Measurements from ENCODE around the gene VPS37D.

The VPS37D gene

DNA sequence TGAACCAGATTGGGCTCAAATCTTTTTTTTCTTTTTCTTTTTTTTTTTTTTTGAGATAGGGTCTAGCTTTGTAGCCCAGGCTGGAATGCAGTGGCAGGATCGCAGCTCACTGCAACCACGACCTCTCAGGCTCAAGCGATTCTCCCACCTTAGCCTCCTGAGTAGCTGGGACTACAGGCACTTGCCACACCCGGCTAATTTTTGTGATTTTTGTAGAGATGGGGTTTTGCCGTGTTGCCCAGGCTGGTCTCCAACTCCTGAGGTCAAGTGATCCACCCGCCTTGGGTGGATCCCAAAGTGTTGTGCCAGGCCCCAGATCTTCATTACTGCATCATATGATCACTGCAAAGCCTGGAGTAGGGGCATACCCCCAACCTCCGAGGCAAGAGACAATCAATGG is 12.9 kb downstream of the VPS37D start:
- H3K4me3 ChIP-seq (replicated peaks in 1 of 2; ENCODE audit: low read depth in 2 of 2, low read length in 2 of 2) = no peak overlapping the region
- TF ChIP-seq, protein P1, sequence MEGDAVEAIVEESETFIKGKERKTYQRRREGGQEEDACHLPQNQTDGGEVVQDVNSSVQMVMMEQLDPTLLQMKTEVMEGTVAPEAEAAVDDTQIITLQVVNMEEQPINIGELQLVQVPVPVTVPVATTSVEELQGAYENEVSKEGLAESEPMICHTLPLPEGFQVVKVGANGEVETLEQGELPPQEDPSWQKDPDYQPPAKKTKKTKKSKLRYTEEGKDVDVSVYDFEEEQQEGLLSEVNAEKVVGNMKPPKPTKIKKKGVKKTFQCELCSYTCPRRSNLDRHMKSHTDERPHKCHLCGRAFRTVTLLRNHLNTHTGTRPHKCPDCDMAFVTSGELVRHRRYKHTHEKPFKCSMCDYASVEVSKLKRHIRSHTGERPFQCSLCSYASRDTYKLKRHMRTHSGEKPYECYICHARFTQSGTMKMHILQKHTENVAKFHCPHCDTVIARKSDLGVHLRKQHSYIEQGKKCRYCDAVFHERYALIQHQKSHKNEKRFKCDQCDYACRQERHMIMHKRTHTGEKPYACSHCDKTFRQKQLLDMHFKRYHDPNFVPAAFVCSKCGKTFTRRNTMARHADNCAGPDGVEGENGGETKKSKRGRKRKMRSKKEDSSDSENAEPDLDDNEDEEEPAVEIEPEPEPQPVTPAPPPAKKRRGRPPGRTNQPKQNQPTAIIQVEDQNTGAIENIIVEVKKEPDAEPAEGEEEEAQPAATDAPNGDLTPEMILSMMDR (IDR thresholded peaks at IDR 0.05; ENCODE audit: low read depth, low read length) = no peak
- no peak for DNase-seq (ENCODE audit: low read depth in 2 of 2)

DNA sequence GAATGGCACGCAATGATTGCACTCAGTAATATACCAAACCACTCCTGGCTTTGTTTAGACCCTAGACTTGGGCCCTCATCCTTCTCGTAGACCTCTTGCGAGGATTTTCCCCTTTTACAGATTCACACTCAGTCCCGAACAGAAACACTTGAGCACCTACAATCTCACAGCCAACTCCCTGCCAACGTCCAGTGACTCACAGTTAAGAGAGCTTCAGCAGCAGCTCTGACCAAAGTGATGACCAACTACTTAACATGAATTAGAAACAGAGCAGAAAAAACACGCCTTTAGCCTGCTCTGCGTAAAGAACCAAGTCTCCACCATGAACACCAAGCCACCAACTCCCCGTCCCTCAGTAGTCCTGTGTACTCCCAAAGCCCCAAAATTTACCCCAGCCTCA is 13.4 kb downstream of the VPS37D start:
- TF ChIP-seq, protein P1 (IDR thresholded peaks at IDR 0.05; ENCODE audit: low read depth, low read length) = no peak
- DNase-seq (ENCODE audit: low read depth in 2 of 2) = peak; percentile 34 to 57
- H3K4me3 ChIP-seq (replicated peaks in 1 of 2; ENCODE audit: low read depth in 2 of 2, low read length in 2 of 2) = no peak overlapping the region

DNA sequence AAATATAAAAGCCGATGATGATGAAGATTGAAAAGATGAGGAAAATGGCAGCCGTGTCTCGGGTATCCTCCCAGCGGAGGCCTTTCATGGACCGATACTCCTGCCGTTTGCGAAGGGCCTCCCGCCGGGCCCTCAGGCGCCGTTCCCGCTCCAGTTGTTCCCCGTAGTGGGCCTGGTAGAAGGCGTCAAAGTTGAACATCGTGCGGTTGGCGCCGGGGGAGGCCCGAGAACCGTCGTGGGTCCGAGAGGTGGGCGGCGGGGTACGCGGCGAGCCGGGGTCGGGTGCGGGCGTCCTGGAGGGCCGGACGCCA is 15.1 kb downstream of the VPS37D start:
- no peak for DNase-seq (ENCODE audit: low read depth in 2 of 2)
- peak overlapping the region; percentile 97 to 98 for H3K4me3 ChIP-seq (replicated peaks in 1 of 2; ENCODE audit: low read depth in 2 of 2, low read length in 2 of 2)
- TF ChIP-seq, protein P1 (IDR thresholded peaks at IDR 0.05; ENCODE audit: low read depth, low read length) = no peak

DNA sequence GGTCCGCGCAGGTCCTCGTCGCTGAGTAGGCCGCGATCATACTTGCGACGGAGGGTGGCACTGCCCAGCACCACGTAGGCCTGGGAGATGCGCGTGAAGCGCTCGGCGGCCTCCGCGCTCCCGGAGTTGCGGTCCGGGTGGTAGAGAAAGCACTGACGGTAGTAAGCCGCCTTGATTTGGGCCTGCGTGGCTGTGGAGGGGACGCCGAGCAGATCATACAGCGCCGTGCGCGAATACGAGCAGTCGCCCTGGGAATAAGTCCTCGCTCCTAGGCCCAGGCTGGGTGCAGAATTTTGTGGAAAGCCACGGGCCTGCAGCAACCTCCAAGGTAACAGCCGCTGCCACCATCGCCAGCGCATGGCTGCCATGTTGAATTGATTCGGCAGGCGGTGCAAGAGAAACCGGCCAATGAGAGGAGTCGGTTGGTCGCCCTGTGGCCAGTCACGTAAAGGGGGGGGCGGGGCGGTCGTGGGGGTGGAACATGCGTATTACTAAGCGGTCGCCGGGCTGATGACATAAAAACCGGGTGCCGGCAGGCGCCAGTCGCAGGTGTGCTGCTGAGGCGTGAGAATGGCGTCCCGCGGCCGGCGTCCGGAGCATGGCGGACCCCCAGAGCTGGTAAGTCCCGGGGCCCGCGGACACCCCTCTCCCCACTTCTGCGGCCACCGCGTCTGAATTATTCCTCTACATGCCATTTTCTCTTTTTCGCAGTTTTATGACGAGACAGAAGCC is 15.6 kb downstream of the VPS37D start, which contains the start of the genes BUD23 and DNAJC30:
TSS of gene BUD23 (plus strand) at position 542 of the 732 bp plus-strand sequence. CDS start at position 571, 29 bp downstream.
TSS of gene DNAJC30 (minus strand) at position 398 of the 732 bp plus-strand sequence. CDS start at position 368, 30 bp downstream.
- DNase-seq (ENCODE audit: low read depth in 2 of 2) = peak; percentile 97
- H3K4me3 ChIP-seq (replicated peaks in 1 of 2; ENCODE audit: low read depth in 2 of 2, low read length in 2 of 2) = peak within 1 kb of the TSS; percentile 97 to 98
- TF ChIP-seq, protein P1 (IDR thresholded peaks at IDR 0.05; ENCODE audit: low read depth, low read length) = no peak

DNA sequence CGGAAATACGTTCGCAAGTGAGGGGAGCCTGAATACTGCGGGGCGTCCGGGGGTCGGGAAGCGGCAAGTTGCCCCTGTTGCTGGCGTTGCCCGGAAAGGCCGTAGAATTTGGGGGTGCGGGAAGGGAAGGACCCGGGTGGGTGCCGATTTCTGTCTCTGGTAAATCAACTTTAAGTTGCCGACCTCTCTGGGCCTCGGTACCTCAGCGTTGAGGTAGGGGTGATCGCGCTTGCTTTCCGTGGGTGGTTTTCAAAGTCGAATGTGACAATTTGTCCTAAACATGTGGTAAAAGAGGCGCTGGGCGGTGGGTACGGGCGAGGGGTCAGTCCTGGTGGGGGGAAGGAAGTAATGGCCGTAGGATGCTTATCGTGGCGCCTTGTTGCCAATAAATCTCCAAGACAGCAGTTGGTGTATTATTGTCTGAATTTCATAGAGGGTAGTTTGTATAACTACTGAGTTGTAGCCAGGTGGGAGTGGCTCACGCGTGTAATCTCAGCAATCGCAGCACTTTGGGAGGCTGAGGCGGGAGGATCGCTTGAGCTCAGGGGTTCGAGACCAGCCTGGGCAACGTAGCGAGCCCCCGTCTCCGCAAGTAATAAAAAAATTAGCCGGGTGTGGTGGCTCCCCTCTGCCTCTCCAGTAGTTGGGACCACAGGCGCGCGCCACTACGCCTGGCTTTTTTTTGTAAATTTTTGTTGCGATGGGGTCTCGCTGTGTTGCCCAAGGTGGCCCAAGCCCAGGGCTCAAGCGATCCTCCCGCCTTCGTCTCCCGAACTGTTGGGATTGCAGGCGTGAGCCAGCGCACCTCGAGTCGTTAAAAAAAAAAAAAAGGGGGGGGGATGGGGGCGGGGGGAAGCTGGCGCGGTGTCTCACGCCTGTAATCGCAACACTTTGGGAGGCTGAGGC is 16.4 kb downstream of the VPS37D start:
- H3K4me3 ChIP-seq (replicated peaks in 1 of 2; ENCODE audit: low read depth in 2 of 2, low read length in 2 of 2) = peak overlapping the region; percentile 97 to 98
- TF ChIP-seq, protein P1 (IDR thresholded peaks at IDR 0.05; ENCODE audit: low read depth, low read length) = no peak
- DNase-seq (ENCODE audit: low read depth in 2 of 2) = no peak

DNA sequence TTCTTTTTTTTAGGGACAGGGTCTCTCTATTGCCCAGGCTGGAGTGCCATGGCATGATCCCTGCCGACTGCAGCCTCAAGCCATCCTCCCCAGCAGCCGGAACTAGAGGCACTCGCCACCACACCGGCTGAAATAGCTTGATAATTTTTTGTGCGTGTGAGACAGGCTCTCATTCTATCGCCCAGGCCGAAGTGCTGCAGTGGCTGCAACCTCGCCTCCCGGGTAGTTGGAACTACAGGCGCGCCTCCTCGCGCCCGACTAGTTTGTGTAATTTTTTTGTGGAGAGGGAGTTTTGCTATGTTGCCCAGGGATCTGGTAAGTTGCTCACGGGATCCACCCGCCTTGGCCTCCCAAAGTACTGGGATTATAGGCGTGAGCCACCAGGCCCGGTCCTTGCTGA is 17.7 kb downstream of the VPS37D start:
- no peak for DNase-seq (ENCODE audit: low read depth in 2 of 2)
- no peak overlapping the region for H3K4me3 ChIP-seq (replicated peaks in 1 of 2; ENCODE audit: low read depth in 2 of 2, low read length in 2 of 2)
- TF ChIP-seq, protein P1 (IDR thresholded peaks at IDR 0.05; ENCODE audit: low read depth, low read length) = no peak
